Measurements from ENCODE around the gene OSBPL8.

GRCh38 chr12:76413121-76413520 lies 146.4 kb downstream of the OSBPL8 start:
- TF ChIP-seq CTCF (IDR thresholded peaks at IDR 0.05; ENCODE audit: insufficient read depth, low read length, poor library complexity, severe bottlenecking) (no peak), EZH2phosphoT487 (conservative IDR thresholded peaks at IDR 0.05; ENCODE audit: low read length) (no peak)
